ENCODE measurements around the gene MON1B.

The MON1B gene

DNA sequence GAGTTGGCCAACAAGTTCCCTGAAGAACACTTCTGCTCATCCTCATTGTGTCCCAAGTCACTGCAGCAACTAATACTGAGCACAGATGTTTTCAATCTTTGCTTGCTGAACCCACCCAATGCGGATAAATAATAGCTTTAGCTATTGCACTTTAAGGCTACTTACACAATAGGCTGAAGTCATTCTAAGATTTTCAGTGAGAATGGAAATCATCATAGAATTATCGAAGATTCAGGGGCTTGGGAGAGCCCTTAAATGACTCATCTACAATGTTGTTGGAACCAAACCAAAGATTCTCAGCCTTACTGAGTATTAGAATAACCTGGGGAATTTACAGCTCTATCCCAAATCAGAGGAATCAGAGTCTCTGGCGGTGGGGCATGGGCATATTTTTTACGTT lies 59.4 kb downstream of the MON1B start:
- TF ChIP-seq, protein P1, sequence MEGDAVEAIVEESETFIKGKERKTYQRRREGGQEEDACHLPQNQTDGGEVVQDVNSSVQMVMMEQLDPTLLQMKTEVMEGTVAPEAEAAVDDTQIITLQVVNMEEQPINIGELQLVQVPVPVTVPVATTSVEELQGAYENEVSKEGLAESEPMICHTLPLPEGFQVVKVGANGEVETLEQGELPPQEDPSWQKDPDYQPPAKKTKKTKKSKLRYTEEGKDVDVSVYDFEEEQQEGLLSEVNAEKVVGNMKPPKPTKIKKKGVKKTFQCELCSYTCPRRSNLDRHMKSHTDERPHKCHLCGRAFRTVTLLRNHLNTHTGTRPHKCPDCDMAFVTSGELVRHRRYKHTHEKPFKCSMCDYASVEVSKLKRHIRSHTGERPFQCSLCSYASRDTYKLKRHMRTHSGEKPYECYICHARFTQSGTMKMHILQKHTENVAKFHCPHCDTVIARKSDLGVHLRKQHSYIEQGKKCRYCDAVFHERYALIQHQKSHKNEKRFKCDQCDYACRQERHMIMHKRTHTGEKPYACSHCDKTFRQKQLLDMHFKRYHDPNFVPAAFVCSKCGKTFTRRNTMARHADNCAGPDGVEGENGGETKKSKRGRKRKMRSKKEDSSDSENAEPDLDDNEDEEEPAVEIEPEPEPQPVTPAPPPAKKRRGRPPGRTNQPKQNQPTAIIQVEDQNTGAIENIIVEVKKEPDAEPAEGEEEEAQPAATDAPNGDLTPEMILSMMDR (IDR thresholded peaks at IDR 0.05; ENCODE audit: low read length) = no peak
- no peak for TF ChIP-seq EZH2 (IDR thresholded peaks at IDR 0.05; ENCODE audit: borderline replicate concordance, low read length)
- H2AFZ ChIP-seq (ENCODE audit: low read length) = no peak overlapping the region
- H3K4me3 ChIP-seq (ENCODE audit: low read depth, low read length, poor library complexity, severe bottlenecking) = no peak overlapping the region
- no peaks in the 10 kb centered on the region for H3K36me3 ChIP-seq (ENCODE audit: insufficient read depth, low read length)
- H3K4me2 ChIP-seq (ENCODE audit: low read length) = no peak overlapping the region
- H3K9me2 ChIP-seq (ENCODE audit: low read depth, low read length) = no peaks in the 10 kb centered on the region
- no peaks in the 10 kb centered on the region for H3K4me1 ChIP-seq (ENCODE audit: insufficient read depth, low read length, severe bottlenecking)
- H3K9me3 ChIP-seq (ENCODE audit: low read length) = no peaks in the 10 kb centered on the region
- H3K9ac ChIP-seq (ENCODE audit: low read length) = no peak overlapping the region
- no peaks in the 10 kb centered on the region for H4K20me1 ChIP-seq (ENCODE audit: insufficient read depth, low read length)
- no peaks in the 10 kb centered on the region for H3K27me3 ChIP-seq (ENCODE audit: insufficient read depth, low read length)
- no peak overlapping the region for H3K27ac ChIP-seq (ENCODE audit: low read depth, low read length, poor library complexity, severe bottlenecking)
- no peaks in the 10 kb centered on the region for H3K79me2 ChIP-seq (ENCODE audit: insufficient read depth, low read length)
- no peaks in the 10 kb centered on the region for H3F3A ChIP-seq (ENCODE audit: insufficient read depth, low read length)

Measured in OCI-LY1 (cell line).